ENCODE measurements around the gene PDGFRA.

DNA sequence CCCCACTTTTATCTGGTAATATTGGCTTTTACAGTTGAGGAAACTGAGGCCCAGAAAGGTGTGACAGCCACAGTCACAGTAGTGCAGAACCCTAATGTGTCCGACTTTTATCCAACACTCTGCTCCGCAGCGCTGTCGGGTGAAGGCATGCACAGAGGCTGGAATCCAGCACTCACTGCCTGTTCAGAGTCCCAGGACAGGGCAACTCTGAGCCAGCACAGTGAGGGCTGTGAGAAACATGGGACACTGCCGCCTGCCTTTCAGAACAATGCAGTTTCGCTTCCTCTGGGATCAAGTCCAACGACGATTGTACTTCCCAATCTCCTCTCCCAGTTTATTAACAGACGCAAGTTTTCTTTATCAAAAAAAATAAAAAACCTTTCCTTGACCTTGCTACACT lies 41.9 kb upstream of the PDGFRA start:
- TF ChIP-seq POLR2A (IDR thresholded peaks at IDR 0.05) (no peak), CTCF (IDR thresholded peaks at IDR 0.05) (no peak), POLR2AphosphoS5 (IDR thresholded peaks at IDR 0.05) (no peak)
